ENCODE measurements around the gene TAC3.
"Not testable (repeated sequence)": the region's sequence is repeated elsewhere in the genome, so short reads cannot be mapped to it uniquely, and the experiment has no call there.

TAC3 gene

DNA sequence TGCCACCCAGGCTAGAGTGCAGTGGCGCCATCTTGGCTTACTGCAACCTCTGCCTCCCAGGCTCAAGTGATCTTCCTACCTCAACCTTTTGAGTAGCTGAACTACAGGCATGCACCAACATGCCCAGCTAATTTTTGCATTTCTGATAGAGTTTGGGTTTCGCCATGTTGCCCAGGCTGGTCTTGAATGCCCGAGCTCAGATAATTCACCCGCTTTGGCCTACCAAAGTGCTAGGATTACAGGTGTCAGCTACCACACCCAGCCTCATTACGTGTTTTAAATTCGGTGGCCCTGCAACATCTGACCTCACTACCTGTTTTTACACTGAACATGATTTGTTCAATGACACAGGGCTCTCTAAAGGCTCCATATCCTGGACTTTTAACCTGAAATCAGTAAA lies 36.1 kb downstream of the TAC3 start:
- DNase-seq: no peak

DNA sequence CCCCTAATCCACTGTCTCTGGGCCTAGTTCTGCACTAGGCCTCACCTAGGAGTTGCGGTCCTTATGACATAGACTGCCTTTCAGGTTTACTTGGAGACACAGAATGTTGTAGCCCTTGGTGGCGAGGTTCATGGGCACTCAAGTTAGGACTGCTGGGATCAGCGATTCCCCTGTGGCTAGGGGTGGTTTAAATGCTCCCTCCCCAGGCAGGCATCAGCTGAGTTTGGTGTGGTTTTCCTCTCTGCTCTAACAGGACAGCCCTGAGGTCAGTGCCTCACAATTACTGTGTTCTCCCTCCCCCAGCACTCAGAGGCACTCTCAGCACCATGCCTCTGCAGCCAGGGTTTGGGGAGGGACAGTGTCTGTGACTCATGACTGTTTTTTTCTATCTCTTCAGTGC lies 36.7 kb downstream of the TAC3 start:
- DNase-seq: no peak

DNA sequence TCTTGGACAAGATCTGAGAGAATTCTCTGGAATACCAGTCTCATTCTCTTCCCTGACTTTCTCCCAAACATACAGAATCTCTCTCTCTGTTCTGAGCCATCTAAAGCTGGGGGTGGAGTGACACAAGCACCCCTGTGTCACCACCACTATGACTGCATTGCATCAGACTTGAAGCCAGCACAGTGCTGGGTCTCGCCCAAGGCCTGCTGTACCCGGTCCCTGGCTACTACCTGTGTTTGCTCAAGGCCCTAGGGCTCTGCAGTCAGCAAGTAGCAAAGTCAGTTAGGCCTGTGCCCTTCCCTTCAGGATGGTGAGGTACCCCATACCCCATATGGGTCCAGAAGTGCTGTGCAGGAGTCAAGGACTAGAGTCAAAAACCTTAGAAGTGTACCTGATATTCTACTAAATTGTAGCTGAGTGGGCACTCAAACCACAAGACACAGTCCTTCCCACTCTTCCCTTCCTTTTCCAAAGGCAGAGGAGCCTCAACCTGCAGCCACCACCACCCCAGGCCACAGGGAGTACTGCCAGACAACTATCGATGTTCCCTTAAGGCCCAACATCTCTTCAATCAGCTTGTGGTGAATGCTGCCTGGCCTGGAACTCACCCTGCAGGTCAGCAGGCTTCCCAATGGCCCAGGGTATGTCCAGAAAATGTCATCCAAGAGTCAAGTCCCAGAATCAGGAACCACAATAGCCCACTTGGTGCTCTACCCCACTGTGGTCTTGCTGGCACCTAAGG lies 37.8 kb downstream of the TAC3 start:
- DNase-seq: no peak

GRCh38 chr12:56977361-56977760 lies 39.0 kb downstream of the TAC3 start:
- DNase-seq: not testable (repeated sequence)

GRCh38 chr12:56974224-56974623 lies 42.1 kb downstream of the TAC3 start:
- not testable (repeated sequence) for DNase-seq

GRCh38 chr12:56968910-56969309 lies 47.4 kb downstream of the TAC3 start:
- DNase-seq: not testable (repeated sequence)

- DNase-seq: not testable (repeated sequence)
Observed at GRCh38 chr12:56965997-56966642, 50.2 kb downstream of the TAC3 start.

DNA sequence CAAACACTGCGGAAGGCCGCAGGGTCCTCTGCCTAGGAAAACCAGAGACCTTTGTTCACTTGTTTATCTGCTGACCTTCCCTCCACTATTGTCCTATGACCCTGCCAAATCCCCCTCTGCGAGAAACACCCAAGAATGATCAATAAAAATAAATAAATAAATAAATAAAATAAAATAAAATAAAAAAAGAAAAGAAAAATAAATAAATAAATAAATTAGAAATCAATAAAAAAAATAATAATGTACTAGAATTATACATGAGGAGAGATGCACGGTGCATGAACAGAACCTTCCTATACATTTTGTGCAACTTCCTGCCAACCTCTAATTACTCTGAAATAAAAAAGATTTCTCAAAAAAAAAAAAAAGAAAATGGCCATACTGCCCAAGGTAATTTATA lies 51.2 kb downstream of the TAC3 start:
- DNase-seq: not testable (repeated sequence)

- not testable (repeated sequence) for DNase-seq
Observed at GRCh38 chr12:56963557-56963956, 52.8 kb downstream of the TAC3 start.

- DNase-seq: not testable (repeated sequence)
Observed at GRCh38 chr12:56962247-56962646, 54.1 kb downstream of the TAC3 start.

Measured in eye (tissue), 1 donor.